ENCODE measurements around the gene SRSF4. TPM values are rescaled to one million over a fixed set of nuclear protein-coding genes. Genes with fewer than 3 reads are reported as not detected.
A peak's percentile ranks its signal among the peaks of the same experiment; 100 is the strongest.
"Not testable (repeated sequence)": the region's sequence is repeated elsewhere in the genome, so short reads cannot be mapped to it uniquely, and the experiment has no call there.

Gene SRSF4
- total RNA-seq, result 55.6 TPM

DNA sequence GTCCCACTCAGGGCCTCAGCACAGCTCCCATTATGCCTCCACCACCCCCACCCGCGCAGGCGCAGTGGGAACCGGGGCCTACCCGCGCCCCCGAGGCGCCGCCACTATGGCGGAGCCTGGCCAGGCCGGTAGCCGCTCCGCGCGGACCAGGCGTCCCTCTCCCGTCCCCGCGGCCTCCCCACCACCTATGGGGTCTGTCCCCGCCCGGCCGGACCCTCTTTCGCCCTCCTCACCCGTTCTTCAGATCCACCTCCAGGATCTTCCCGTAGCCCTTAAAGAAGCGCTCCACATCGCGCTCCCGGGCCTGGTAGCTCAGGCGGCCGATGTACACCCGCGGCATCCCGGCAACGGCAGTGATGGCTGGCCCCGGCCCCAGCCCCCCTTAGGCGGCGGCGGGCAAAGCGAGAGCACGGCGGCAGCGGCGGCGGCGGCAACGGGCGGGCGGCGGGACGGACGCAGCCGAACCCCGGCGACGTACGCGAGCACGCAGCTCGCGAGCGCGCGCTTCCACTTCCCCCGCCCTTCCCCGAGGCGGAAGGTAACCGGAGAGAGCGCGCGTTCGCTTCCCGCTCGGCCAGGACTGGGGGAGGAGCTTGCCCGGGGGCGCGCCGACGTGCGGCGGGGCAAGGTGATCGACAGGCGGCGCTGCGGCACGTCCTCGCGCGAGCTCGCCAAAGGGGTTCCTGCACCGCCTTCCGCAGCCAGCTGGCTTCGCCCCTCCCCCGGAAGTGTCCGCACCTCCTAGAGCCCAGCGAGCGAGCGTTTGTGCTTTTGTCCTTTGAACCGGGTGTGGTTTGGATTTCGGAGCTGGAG, at the start of gene SRSF4:
SRSF4 (minus strand) TSS at position 488 of the 813 bp plus-strand sequence; CDS start at position 340, 148 bp downstream.
- Histone ChIP-seq H3K4me3 (ENCODE audit: low read length) (peak within 1 kb of the TSS; percentile 98), H3K9me3 (ENCODE audit: low read depth, low read length) (no peaks in the 10 kb centered on the region), H3K27me3 (ENCODE audit: insufficient read depth, low read length) (no peaks in the 10 kb centered on the region), H3K4me1 (ENCODE audit: insufficient read depth, low read length) (peaks cover 41% of the 10 kb centered on the region)

DNA sequence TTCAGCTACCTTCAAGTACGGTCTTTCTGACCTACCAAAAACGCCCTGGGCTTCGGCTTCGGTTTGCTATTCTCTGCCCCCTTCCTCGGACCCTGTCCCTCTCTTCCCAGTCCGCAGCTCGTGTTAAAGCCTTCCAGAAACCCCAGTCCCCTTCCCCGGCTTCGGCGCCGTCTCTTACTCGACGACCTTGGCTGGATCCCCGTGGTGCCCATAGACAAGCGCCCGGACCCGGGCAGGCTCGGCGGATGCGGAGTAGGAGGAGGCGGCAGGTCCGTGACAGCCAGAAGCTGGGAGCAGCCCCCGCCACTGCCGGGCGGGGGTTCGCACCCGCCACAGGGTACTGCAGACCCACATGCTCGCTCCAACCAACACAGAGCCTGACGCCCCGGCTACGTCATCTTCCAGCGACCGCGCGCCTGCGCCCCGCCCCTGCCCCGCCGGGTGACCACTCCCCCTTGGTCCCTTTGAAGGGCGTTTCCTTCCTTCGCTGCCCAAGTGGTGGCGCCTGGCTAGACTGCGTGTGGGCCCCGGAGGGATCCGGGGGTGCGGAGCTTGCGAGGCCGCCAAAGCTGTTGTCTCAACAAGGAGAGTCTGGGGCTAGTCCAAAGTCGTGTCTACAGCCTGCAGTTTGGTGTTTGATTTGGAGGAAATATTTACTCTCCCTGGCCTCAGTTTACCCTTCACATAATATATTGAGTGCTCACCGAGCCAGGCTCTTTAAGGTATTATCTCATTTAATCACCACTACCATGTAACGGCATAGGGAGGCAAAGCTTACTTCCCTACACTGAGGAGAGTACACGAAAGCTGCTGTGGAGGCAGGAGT, 49.1 kb upstream of the SRSF4 start, which contains the start of gene MECR:
MECR (minus strand) TSS at position 382 of the 826 bp plus-strand sequence; CDS start at position 354, 28 bp downstream.
- no peaks in the 10 kb centered on the region for H3K9me3 ChIP-seq (ENCODE audit: low read depth, low read length)
- peaks cover 5% of the 10 kb centered on the region for H3K27me3 ChIP-seq (ENCODE audit: insufficient read depth, low read length)
- H3K4me3 ChIP-seq (ENCODE audit: low read length), result peak within 1 kb of the TSS; percentile 58
- peaks cover 13% of the 10 kb centered on the region for H3K4me1 ChIP-seq (ENCODE audit: insufficient read depth, low read length)

DNA sequence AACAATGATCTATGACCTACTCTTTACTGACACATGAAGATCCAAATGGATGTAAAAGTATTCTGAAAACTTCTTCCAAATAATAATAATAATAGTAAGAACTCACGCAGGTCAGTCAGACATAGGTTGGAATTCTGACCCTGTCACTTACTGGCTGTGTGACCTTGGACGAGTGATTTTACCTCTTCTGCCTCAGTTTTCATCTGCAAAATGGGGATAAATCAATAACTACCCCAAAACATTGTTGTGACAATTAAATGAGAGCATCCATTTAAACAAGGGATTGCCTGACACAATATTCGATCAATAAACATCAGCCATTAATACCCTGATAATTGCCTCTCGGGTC, 48.5 kb upstream of the SRSF4 start:
- Histone ChIP-seq H3K9me3 (ENCODE audit: low read depth, low read length) (no peaks in the 10 kb centered on the region), H3K4me3 (ENCODE audit: low read length) (peak overlapping the region; percentile 58), H3K27me3 (ENCODE audit: insufficient read depth, low read length) (no peaks in the 10 kb centered on the region), H3K4me1 (ENCODE audit: insufficient read depth, low read length) (peaks cover 13% of the 10 kb centered on the region)

DNA sequence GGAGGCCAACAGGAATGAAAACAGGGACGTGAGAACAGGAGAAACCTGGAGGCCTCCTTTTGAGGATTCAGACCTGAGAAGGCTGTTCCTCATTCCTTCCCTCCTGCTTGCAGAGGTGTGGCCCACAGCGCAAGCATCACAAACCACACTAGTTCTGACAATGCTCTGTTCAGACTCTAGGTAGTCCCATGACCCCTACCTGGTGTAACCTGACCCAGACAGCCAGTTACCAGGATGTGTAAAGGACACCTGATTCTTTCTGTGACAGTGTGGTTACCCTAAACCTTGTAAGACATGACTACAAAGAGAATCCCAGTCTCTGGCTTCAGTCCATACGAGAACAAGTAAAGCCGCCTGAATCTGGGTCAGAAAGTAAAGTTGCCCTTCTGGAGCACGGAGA, 45.8 kb upstream of the SRSF4 start:
- Histone ChIP-seq H3K4me1 (ENCODE audit: insufficient read depth, low read length) (peaks cover 13% of the 10 kb centered on the region), H3K27me3 (ENCODE audit: insufficient read depth, low read length) (no peaks in the 10 kb centered on the region), H3K4me3 (ENCODE audit: low read length) (no peak overlapping the region), H3K9me3 (ENCODE audit: low read depth, low read length) (no peaks in the 10 kb centered on the region)

DNA sequence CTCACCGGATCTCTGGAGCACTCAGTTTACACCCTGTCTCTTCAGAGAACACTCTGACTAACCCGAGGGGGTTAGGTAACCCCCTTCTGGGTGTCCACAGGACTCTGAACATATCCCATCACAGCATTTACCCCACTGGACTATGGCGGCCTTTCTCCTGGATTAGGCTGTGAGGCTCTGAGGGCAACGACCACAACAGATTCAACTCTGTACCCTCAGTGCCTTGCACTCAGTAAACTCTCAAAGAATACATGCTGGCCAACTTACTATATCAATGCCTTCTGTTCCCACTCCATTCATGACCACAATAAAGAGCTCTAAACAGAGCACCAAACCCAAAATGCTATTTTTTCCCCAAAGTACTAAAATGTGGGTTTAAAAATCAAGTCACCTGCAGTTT, 43.7 kb upstream of the SRSF4 start:
- Histone ChIP-seq H3K9me3 (ENCODE audit: low read depth, low read length) (no peaks in the 10 kb centered on the region), H3K27me3 (ENCODE audit: insufficient read depth, low read length) (no peaks in the 10 kb centered on the region), H3K4me3 (ENCODE audit: low read length) (no peak overlapping the region), H3K4me1 (ENCODE audit: insufficient read depth, low read length) (peaks cover 6% of the 10 kb centered on the region)

DNA sequence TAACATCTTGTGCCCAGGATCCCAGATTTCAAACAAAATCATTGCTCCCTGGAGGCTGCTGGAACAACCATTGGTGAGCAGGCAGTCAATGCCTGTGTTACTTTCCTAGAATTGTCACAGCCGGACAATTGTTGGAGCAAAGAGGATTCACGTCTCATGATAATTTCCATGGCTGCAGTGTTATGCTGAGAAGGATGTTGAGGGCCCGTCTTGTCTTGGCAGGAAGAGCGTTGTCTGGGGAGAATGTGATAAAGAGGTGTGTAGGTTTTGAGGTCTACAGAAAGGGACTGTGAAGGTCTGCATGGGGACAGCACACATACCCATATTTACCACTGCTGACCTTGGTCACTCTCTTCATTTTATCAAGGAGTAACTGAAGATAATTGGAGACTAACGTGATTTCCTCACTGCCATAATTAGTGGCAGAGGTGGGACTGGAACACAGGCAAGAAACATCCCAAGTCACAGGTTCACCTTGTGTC, 42.7 kb upstream of the SRSF4 start:
- H3K9me3 ChIP-seq (ENCODE audit: low read depth, low read length), result no peaks in the 10 kb centered on the region
- H3K4me3 ChIP-seq (ENCODE audit: low read length), result no peak overlapping the region
- no peaks in the 10 kb centered on the region for H3K4me1 ChIP-seq (ENCODE audit: insufficient read depth, low read length)
- H3K27me3 ChIP-seq (ENCODE audit: insufficient read depth, low read length), result no peaks in the 10 kb centered on the region

DNA sequence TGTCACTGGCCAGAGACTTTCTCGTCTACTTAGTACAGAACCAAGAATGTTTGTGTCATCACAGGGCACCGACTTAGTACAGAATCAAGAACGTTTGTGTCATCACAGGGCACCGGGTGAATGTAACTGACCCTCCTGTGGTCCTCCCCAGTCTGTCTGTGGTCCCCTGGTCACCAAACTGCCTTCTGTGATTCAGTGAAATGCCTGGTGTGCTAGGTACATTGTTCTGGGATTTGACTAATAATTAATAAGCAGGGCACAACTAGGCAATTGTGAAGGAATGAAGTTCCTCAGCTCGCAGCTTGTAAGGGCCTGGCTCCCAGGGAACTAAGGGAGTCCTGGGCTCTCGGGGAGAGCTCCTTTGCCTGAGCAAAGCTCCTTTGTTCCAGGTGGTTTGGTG, 41.8 kb upstream of the SRSF4 start:
- no peaks in the 10 kb centered on the region for H3K9me3 ChIP-seq (ENCODE audit: low read depth, low read length)
- no peaks in the 10 kb centered on the region for H3K4me1 ChIP-seq (ENCODE audit: insufficient read depth, low read length)
- H3K4me3 ChIP-seq (ENCODE audit: low read length), result no peak overlapping the region
- H3K27me3 ChIP-seq (ENCODE audit: insufficient read depth, low read length), result no peaks in the 10 kb centered on the region

DNA sequence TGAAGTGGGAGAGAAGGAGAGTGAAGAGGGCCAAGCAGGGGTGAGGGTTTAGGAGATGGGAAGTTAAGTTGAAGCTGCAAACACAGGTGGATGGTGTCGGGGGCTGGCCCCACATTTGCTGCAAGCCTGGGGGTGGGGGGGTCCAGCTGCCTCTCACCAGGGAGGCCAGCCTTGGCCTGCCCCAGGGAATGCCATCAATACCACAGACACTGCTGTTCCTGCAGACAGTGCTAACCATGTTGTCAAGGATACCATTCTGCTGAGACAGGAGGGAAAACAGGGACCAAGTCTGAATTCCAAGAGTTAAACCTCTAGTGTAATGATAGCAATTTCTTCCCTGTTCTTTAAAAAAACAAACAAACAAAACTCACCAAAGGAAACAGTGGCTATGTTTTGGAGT, 41.0 kb upstream of the SRSF4 start:
- Histone ChIP-seq H3K4me1 (ENCODE audit: insufficient read depth, low read length) (no peaks in the 10 kb centered on the region), H3K27me3 (ENCODE audit: insufficient read depth, low read length) (no peaks in the 10 kb centered on the region), H3K4me3 (ENCODE audit: low read length) (no peak overlapping the region), H3K9me3 (ENCODE audit: low read depth, low read length) (no peaks in the 10 kb centered on the region)

DNA sequence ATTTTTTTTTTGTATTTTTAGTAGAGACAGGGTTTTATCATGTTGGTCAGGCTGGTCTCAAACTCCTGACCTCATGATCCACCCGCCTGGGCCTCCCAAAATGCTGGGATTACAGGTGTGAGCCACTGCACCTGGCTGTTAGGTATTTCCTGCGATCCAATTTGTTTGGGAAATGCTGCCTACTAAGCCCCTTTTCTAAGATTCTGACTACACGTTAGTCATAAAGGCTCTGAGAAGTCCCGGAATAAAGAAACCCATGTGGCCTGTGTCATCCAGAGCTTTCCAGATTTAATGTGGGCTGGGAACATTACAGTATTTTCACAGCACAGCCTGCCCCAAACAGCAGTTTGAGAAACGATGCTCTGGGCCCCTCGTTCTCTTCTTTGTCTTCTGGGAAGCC, 40.6 kb upstream of the SRSF4 start:
- H3K9me3 ChIP-seq (ENCODE audit: low read depth, low read length); H3K27me3 ChIP-seq (ENCODE audit: insufficient read depth, low read length); H3K4me1 ChIP-seq (ENCODE audit: insufficient read depth, low read length); H3K4me3 ChIP-seq (ENCODE audit: low read length): not testable (repeated sequence)

DNA sequence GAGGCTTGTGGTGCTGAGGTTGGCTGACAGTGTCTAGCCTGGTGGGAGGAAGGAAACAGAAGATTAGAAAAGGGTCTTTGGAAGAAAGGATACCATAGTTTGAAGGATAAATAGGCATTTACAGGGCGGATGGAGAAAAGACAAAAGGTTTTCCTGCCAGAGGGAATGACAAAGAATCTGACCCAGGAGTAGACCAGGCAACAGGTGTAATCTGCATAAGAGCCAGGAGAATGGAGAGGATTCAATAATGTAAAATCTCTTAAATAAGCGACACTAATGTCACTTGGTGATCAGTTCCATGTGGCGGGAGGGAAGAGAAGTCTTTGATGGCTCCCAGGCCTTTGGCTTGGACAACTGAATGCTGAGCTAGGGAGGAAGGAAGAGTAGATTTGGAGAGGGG, 39.6 kb upstream of the SRSF4 start:
- Histone ChIP-seq H3K4me1 (ENCODE audit: insufficient read depth, low read length) (no peaks in the 10 kb centered on the region), H3K4me3 (ENCODE audit: low read length) (no peak overlapping the region), H3K27me3 (ENCODE audit: insufficient read depth, low read length) (no peaks in the 10 kb centered on the region), H3K9me3 (ENCODE audit: low read depth, low read length) (no peaks in the 10 kb centered on the region)

DNA sequence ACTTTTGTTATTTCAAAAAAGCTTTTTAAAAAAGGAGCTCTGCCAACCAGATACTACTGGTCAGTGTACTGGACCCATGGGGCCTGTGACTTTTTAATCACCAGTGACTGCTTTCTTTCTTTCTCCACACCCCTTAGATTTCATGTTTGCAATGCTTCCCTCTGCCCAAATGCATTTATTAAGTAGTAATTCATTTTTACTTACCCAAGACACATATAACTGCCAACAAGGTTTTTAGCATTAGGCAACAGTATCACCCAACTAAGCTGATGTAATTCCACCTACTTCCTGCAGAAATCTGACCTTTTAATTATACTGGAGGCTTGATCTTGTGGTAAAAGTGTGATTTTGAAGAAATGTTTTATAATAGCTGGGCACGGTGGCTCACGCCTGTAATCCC, 36.5 kb upstream of the SRSF4 start:
- no peaks in the 10 kb centered on the region for H3K9me3 ChIP-seq (ENCODE audit: low read depth, low read length)
- no peak overlapping the region for H3K4me3 ChIP-seq (ENCODE audit: low read length)
- no peaks in the 10 kb centered on the region for H3K27me3 ChIP-seq (ENCODE audit: insufficient read depth, low read length)
- H3K4me1 ChIP-seq (ENCODE audit: insufficient read depth, low read length), result no peaks in the 10 kb centered on the region

DNA sequence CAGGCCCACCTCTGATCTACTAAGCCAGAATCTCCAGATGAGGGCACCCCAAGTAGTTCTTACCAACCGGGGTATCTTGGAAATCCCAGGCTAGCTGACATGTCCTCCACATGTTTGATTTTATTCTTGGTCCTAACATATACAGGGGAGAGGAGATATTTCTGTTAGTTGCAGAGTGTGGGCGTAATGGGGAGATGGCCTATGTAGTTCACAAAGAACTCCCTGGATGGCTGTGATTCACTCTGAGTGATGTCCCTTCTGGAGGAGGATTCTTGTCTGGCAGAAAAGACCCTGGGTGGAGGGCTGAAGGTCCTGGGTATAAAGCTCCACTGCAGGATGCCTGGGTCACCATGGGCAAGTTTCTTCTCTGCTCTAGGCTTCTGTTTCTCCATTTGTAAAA, 35.9 kb upstream of the SRSF4 start:
- Histone ChIP-seq H3K4me1 (ENCODE audit: insufficient read depth, low read length) (no peaks in the 10 kb centered on the region), H3K4me3 (ENCODE audit: low read length) (no peak overlapping the region), H3K27me3 (ENCODE audit: insufficient read depth, low read length) (no peaks in the 10 kb centered on the region), H3K9me3 (ENCODE audit: low read depth, low read length) (no peaks in the 10 kb centered on the region)

DNA sequence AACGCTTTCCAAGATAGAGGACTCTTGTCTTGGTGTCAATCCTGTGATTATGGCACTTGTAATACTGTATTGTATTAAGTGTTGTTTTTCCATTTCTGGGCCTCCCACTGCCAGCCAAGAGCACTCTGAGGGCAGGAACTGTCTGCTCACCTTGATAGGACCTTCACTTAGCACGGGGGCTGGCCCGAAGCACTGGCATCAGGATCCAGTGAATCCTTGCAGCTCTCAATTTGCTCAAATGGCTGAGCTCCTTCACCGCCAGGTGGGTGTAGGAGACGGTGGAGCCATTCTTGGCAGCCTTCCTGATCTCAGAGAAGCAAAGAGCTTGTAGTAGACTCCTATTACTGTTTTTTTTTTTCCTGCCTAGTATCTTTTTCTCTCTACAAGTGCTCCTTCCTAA, 31.4 kb upstream of the SRSF4 start:
- no peaks in the 10 kb centered on the region for H3K27me3 ChIP-seq (ENCODE audit: insufficient read depth, low read length)
- H3K4me3 ChIP-seq (ENCODE audit: low read length), result no peak overlapping the region
- no peaks in the 10 kb centered on the region for H3K4me1 ChIP-seq (ENCODE audit: insufficient read depth, low read length)
- H3K9me3 ChIP-seq (ENCODE audit: low read depth, low read length), result no peaks in the 10 kb centered on the region

DNA sequence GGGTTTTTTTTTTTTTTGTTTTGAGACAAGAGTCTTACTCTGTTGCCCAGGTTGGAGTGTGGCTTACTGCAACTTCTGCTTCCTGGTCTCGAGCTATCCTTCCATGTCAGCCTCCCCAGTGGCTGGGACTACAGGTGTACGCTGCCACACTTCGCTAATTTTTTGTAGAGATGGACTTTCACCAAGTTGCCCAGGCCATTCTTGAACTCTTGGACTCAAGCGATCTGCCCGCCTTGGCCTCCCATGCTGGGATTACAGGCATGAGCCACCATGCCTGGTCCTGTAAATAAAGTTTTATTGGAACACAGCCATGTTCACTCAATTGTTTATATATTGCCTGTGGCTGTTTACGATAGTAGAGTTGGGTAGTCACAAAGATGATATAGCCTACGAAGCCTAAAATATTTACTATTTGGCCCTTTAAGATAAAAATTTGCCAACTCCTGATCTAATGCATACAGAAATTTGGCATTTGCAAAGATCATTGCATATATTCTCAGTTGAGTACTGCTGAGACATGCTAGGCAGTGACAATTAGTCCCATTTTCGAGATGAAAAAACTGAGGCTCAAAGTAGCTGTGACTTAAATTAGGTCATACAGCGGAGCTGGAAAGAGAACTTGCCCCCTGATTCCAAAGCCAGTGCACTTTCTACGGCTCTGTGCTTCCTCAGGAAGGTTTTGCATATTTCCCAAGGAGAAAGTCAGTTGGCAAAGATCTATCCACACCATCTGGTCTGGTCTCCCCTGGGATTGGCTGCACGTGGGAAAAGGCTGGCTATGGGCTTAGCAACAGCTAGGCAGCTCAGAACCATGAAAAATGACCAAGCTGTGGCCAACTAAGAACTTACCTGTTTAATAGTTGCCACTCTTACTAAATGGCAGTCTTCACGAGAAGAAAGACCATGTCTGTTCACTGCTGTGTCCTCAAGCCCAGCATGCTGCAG, 29.7 kb upstream of the SRSF4 start:
- no peaks in the 10 kb centered on the region for H3K9me3 ChIP-seq (ENCODE audit: low read depth, low read length)
- no peaks in the 10 kb centered on the region for H3K4me1 ChIP-seq (ENCODE audit: insufficient read depth, low read length)
- H3K27me3 ChIP-seq (ENCODE audit: insufficient read depth, low read length), result no peaks in the 10 kb centered on the region
- no peak overlapping the region for H3K4me3 ChIP-seq (ENCODE audit: low read length)

Measured in mononuclear cell (primary cell).